Stimulated activated memory B cell treated with anti-CD40 and anti-IgM and Interleukin-4, amounts not matched to agents 10 μg/mL and 1 μg/mL and 100 μg/mL, for 72 hours (primary cell): Measurements from ENCODE around the gene TRMT44.
A peak's percentile ranks its signal among the peaks of the same experiment; 100 is the strongest.
"Not testable (repeated sequence)": the region's sequence is repeated elsewhere in the genome, so short reads cannot be mapped to it uniquely, and the experiment has no call there.

Experiments
- ATAC-seq: fragments of 150-1000 bp; cut with Tn5 transposase; 2 replicates; pipeline ENCODE4 v1.10.0; 2021
- H3K27ac Mint-ChIP-seq: one replicate; pipeline ENCODE4 v1.8.0; 2022; ENCODE audit warnings: mild to moderate bottlenecking, mixed read lengths
- H3K27me3 Mint-ChIP-seq: one replicate; pipeline ENCODE4 v1.8.0; 2022; ENCODE audit warnings: mixed read lengths
- H3K36me3 Mint-ChIP-seq: one replicate; pipeline ENCODE4 v1.8.0; 2022; ENCODE audit warnings: mixed read lengths
- H3K4me1 Mint-ChIP-seq: one replicate; pipeline ENCODE4 v1.8.0; 2022; ENCODE audit warnings: mixed read lengths
- H3K4me3 Mint-ChIP-seq: one replicate; pipeline ENCODE4 v1.8.0; 2022; ENCODE audit warnings: mild to moderate bottlenecking, moderate library complexity, mixed read lengths
- H3K9me3 Mint-ChIP-seq: one replicate; pipeline ENCODE4 v1.8.0; 2022; ENCODE audit warnings: mixed read lengths

TRMT44 gene

GRCh38 chr4:8502836-8503585, 62.4 kb downstream of the TRMT44 start:
- no peak for ATAC-seq
- no peak overlapping the region for H3K4me3 Mint-ChIP-seq
- H3K36me3 Mint-ChIP-seq = no peaks in the 10 kb centered on the region
- H3K4me1 Mint-ChIP-seq = no peaks in the 10 kb centered on the region
- peaks cover 3% of the 10 kb centered on the region for H3K9me3 Mint-ChIP-seq
- no peak overlapping the region for H3K27ac Mint-ChIP-seq
- H3K27me3 Mint-ChIP-seq = peaks cover 12% of the 10 kb centered on the region

GRCh38 chr4:8503801-8504200, 63.2 kb downstream of the TRMT44 start:
- ATAC-seq = no peak
- no peaks in the 10 kb centered on the region for H3K36me3 Mint-ChIP-seq
- H3K27ac Mint-ChIP-seq = no peak overlapping the region
- H3K4me1 Mint-ChIP-seq = no peaks in the 10 kb centered on the region
- no peak overlapping the region for H3K4me3 Mint-ChIP-seq
- peaks cover 12% of the 10 kb centered on the region for H3K27me3 Mint-ChIP-seq
- no peaks in the 10 kb centered on the region for H3K9me3 Mint-ChIP-seq

GRCh38 chr4:8504279-8505007, 63.9 kb downstream of the TRMT44 start:
- Mint-ChIP-seq H3K27ac (no peak overlapping the region), H3K36me3 (no peaks in the 10 kb centered on the region), H3K27me3 (peaks cover 12% of the 10 kb centered on the region), H3K9me3 (no peaks in the 10 kb centered on the region), H3K4me1 (no peaks in the 10 kb centered on the region), H3K4me3 (no peak overlapping the region)
- no peak for ATAC-seq

GRCh38 chr4:8505229-8505628, 64.7 kb downstream of the TRMT44 start:
- no peaks in the 10 kb centered on the region for H3K9me3 Mint-ChIP-seq
- H3K4me3 Mint-ChIP-seq = no peak overlapping the region
- ATAC-seq = no peak
- H3K36me3 Mint-ChIP-seq = no peaks in the 10 kb centered on the region
- peaks cover 12% of the 10 kb centered on the region for H3K27me3 Mint-ChIP-seq
- H3K4me1 Mint-ChIP-seq = no peaks in the 10 kb centered on the region
- no peak overlapping the region for H3K27ac Mint-ChIP-seq

GRCh38 chr4:8506006-8506372, 65.4 kb downstream of the TRMT44 start:
- H3K36me3 Mint-ChIP-seq = no peaks in the 10 kb centered on the region
- no peak overlapping the region for H3K27ac Mint-ChIP-seq
- H3K4me3 Mint-ChIP-seq = no peak overlapping the region
- no peak for ATAC-seq
- H3K27me3 Mint-ChIP-seq = peaks cover 12% of the 10 kb centered on the region
- no peaks in the 10 kb centered on the region for H3K4me1 Mint-ChIP-seq
- no peaks in the 10 kb centered on the region for H3K9me3 Mint-ChIP-seq

GRCh38 chr4:8506373-8507195, 66.0 kb downstream of the TRMT44 start:
- no peak overlapping the region for H3K4me3 Mint-ChIP-seq
- no peak for ATAC-seq
- peaks cover 12% of the 10 kb centered on the region for H3K27me3 Mint-ChIP-seq

GRCh38 chr4:8507196-8507570, 66.6 kb downstream of the TRMT44 start:
- H3K9me3 Mint-ChIP-seq = no peaks in the 10 kb centered on the region
- H3K36me3 Mint-ChIP-seq = no peaks in the 10 kb centered on the region
- no peak overlapping the region for H3K4me3 Mint-ChIP-seq

More at GRCh38 chr4:8506373-8507195, 66.0 kb downstream of the TRMT44 start:
- no peaks in the 10 kb centered on the region for H3K4me1 Mint-ChIP-seq
- no peaks in the 10 kb centered on the region for H3K9me3 Mint-ChIP-seq
- no peaks in the 10 kb centered on the region for H3K36me3 Mint-ChIP-seq
- no peak overlapping the region for H3K27ac Mint-ChIP-seq

GRCh38 chr4:8507624-8508023, 67.0 kb downstream of the TRMT44 start:
- no peak for ATAC-seq
- Mint-ChIP-seq H3K4me1 (no peaks in the 10 kb centered on the region), H3K27ac (no peak overlapping the region), H3K9me3 (no peaks in the 10 kb centered on the region), H3K4me3 (no peak overlapping the region), H3K27me3 (peaks cover 12% of the 10 kb centered on the region), H3K36me3 (no peaks in the 10 kb centered on the region)

More at GRCh38 chr4:8507196-8507570, 66.6 kb downstream of the TRMT44 start:
- Mint-ChIP-seq H3K27ac (no peak overlapping the region), H3K27me3 (peaks cover 12% of the 10 kb centered on the region), H3K4me1 (no peaks in the 10 kb centered on the region)
- ATAC-seq = no peak

- no peak overlapping the region for H3K27ac Mint-ChIP-seq
- no peak overlapping the region for H3K4me3 Mint-ChIP-seq
- ATAC-seq = no peak
- peaks cover 12% of the 10 kb centered on the region for H3K27me3 Mint-ChIP-seq
- no peaks in the 10 kb centered on the region for H3K36me3 Mint-ChIP-seq
- no peaks in the 10 kb centered on the region for H3K4me1 Mint-ChIP-seq
- peaks cover 5% of the 10 kb centered on the region for H3K9me3 Mint-ChIP-seq
These were observed 67.7 kb downstream of the TRMT44 start for GRCh38 chr4:8508266-8508665.

GRCh38 chr4:8508740-8509139, 68.2 kb downstream of the TRMT44 start:
- no peak overlapping the region for H3K4me3 Mint-ChIP-seq
- ATAC-seq = no peak
- H3K27ac Mint-ChIP-seq = no peak overlapping the region
- H3K9me3 Mint-ChIP-seq = peaks cover 8% of the 10 kb centered on the region
- H3K36me3 Mint-ChIP-seq = no peaks in the 10 kb centered on the region
- no peaks in the 10 kb centered on the region for H3K4me1 Mint-ChIP-seq
- peaks cover 12% of the 10 kb centered on the region for H3K27me3 Mint-ChIP-seq

GRCh38 chr4:8509311-8509950, 68.9 kb downstream of the TRMT44 start:
- Mint-ChIP-seq H3K4me1 (no peaks in the 10 kb centered on the region), H3K4me3 (no peak overlapping the region), H3K27ac (no peak overlapping the region), H3K27me3 (peaks cover 7% of the 10 kb centered on the region), H3K36me3 (no peaks in the 10 kb centered on the region), H3K9me3 (peaks cover 8% of the 10 kb centered on the region)
- ATAC-seq = no peak

GRCh38 chr4:8510191-8510590, 69.6 kb downstream of the TRMT44 start:
- H3K4me1 Mint-ChIP-seq = no peaks in the 10 kb centered on the region
- ATAC-seq = no peak
- H3K27ac Mint-ChIP-seq = no peak overlapping the region
- H3K27me3 Mint-ChIP-seq = no peaks in the 10 kb centered on the region
- H3K36me3 Mint-ChIP-seq = no peaks in the 10 kb centered on the region
- H3K9me3 Mint-ChIP-seq = peaks cover 8% of the 10 kb centered on the region
- H3K4me3 Mint-ChIP-seq = no peak overlapping the region

- Mint-ChIP-seq H3K36me3 (no peaks in the 10 kb centered on the region), H3K9me3 (peaks cover 8% of the 10 kb centered on the region), H3K4me1 (no peaks in the 10 kb centered on the region), H3K27me3 (no peaks in the 10 kb centered on the region), H3K4me3 (no peak overlapping the region), H3K27ac (no peak overlapping the region)
- ATAC-seq = peak; percentile 26
These were observed 70.2 kb downstream of the TRMT44 start for GRCh38 chr4:8510611-8511285.

- no peaks in the 10 kb centered on the region for H3K4me1 Mint-ChIP-seq
- ATAC-seq = no peak
These were observed 71.9 kb downstream of the TRMT44 start for GRCh38 chr4:8512510-8512909.

GRCh38 chr4:8513080-8513479, 72.5 kb downstream of the TRMT44 start:
- H3K36me3 Mint-ChIP-seq, ATAC-seq, H3K4me1 Mint-ChIP-seq, H3K27ac Mint-ChIP-seq, H3K4me3 Mint-ChIP-seq, H3K9me3 Mint-ChIP-seq, H3K27me3 Mint-ChIP-seq: not testable (repeated sequence)

More at GRCh38 chr4:8512510-8512909, 71.9 kb downstream of the TRMT44 start:
- Mint-ChIP-seq H3K9me3 (peaks cover 8% of the 10 kb centered on the region), H3K36me3 (no peaks in the 10 kb centered on the region), H3K27ac (no peak overlapping the region), H3K4me3 (no peak overlapping the region), H3K27me3 (no peaks in the 10 kb centered on the region)
